Left forelimb (tissue), 1 donor: ENCODE measurements around the gene SLC24A3.

ENCODE experiments used
- DNase-seq: peaks from one replicate; pipeline ENCODE4 v3.0.0-alpha.2; 2018; ENCODE audit warnings: low spot score

SLC24A3 gene

DNA sequence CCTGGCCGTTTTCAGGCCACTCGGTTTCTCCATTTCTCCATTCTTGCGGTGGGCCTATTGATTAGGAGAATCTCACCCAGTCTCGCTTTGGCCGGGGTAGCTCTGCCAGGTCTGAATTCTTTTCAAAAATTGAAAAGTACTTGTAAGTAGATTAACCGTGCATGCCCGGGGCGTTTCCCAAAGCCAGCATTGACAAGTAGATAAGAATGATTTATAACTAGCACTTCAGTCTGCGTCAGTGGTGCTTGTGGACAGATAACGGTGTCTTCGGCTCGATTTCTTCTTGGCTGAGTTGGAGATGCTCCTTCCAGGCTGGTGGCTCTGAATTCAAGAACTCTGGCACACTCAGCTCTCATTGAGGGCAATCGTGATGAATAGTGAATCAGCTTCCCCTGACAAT is 29.0 kb downstream of the SLC24A3 start:
- DNase-seq, result no peak

GRCh38 chr20:19244291-19244690 is 31.8 kb downstream of the SLC24A3 start:
- DNase-seq, result no peak

DNA sequence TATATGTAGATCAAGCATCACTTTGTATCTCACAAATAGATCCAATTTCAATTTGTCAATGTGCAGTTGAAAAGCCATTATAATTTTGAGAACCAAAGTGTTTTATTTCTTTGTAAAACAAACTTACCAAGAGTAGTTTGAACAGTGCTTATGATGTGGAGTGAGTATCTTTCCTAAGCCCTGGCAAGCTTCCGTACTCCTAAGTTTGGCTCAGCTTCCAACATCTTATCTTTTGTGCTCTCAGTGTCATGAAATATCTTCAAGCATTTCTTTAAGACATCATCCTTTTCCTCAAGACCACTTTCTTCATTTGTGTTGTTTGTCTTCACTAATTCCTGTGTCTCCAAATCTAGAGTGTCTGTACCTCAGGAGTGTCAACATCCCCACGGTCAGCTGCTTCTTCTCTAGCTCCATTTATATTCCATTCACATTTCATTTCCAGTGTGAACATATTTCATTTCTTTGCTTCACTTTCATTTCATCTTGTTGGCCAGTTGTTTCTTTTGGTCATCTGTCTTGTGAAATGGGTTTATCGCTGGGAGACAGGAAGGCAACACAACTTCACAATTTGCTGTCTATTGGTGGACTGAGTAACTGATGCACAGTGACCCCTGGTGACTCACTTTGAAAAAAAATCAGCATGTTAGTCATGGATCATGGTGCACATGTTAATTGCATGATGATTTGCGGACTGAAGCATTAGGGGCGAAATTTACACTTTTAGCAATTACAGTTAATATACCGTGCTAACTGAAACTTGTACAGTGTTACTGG is 36.9 kb downstream of the SLC24A3 start:
- DNase-seq, result no peak

- no peak for DNase-seq
Measured at GRCh38 chr20:19250346-19250745, 37.9 kb downstream of the SLC24A3 start.

GRCh38 chr20:19251506-19251905 is 39.1 kb downstream of the SLC24A3 start:
- no peak for DNase-seq

DNA sequence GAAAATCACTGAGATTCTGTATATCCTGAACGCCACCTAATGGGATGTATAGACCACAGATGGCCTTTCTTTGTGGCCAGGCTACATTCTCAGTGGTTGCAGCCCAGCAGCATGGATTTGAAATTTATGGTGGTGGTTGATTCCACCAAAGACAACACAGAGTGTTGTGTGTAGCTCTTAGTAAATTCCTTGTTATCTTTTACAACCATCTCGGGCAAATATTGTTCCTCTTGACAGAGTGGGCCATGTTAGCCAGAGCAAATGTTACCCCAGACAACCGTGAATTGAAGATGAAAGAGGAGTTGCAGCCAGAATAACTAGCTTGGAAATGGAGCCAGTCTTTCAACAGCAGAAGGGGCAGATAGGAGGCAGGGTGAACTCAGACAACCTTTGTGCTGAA is 39.5 kb downstream of the SLC24A3 start:
- DNase-seq, result no peak

DNA sequence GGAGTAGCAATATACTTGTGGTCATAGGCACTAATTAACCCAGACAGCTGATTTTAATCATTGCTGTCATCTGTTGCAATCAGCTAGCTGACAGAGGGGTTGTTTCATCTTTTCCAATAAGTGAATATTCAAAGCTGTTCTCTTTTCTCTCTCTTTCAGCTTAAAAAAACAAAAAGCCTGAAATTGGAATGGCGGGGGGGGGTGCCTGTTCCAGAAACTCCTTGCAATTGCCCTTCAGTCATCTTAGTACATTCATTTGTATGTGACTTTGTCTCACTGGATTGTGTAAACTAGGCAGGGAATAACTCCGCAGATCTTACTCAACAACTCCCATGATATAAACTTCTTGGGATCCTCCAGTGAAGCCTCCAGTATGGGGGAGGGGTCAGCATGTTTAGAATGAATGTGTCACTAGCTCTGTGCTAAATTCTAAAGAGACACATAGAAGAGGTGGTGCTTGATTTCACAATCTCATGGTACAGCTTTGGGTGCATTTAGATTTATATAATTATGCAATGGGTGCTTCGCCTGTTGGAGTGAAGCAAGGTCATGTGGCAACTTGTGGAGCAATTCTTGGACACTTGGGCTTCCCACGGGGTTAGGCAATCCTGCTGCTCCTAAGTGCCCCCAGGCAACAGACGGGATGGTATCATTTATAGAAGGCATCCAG is 40.1 kb downstream of the SLC24A3 start:
- DNase-seq, result no peak

DNA sequence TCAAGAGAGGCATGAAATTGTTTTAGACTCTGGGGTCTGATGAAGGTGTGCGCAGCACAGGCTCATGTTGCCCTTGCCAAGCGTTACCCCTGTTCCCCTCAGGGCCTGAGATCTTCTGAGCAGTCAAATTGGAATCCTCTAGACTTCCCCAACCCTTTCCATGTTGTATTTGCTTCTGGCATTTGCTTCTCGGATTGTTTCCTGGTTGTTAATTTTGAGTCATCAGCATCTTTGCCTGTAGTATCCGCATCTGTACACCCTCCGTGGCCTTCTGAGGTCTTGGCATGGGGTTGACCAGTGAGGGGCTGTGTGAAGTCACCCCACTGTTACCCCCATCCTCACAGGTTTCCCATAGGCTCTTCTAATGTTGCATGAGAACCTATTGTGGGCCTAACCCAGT is 40.9 kb downstream of the SLC24A3 start:
- no peak for DNase-seq

DNA sequence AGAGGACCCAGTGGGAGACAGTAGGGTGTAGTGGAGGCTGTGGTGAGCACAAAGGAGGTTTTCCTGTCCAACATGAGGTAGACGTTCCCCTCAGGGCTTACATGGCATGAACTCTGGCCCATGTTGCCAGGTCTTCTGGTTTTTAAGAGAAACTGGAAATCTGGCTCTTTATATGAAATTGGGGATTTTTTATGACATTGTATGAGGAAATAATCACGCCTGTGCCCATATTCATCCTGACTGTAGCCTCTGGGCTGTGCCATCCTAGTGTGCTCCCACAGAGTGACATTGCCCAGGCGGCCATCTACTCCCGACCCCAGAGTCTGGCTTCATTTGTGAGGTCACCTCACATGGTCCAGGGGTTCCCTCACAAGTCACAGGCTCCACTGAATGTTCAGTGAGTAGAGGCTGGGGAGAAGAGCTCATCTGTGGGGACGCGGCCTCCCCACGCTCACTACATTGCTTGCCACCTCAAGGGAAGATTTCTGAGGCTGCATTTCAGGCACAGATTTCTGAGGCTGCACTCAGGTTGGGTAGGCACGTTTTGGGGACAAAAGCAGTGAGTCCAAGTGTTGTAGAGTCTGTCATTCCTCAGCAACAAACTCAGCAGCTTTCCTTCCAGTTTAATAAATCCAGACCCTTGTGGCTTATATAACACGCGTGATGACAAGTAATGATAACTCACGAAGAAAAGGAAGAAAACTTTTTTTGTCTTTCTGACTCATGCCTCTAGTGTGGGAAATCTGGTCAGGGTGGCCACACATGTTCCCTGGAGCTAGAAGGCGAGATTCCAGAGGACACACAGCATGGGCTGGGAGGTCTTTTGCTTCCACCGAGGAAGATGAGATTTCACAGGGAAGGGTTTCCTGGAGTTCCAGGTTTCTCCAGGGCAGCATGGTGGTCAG is 41.7 kb downstream of the SLC24A3 start:
- no peak for DNase-seq

DNA sequence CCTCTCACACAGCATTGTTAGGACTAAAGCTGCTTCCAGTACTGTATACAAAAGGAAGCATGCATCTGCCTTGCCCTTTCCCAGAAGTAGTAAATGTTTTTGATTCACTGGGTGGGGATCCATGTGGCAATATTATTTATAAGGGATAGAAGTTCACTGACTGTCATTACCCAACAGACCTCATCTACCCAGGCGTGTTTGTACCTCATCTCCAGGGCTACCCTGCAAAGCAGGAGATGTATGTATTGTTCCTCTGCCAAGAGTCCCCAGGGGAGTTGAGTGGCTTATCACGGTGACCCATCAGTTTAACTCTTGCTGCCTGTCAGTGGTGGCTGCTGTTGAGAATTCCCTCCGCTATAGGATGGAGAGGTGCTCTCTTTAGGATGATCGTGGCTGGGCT is 42.5 kb downstream of the SLC24A3 start:
- no peak for DNase-seq

DNA sequence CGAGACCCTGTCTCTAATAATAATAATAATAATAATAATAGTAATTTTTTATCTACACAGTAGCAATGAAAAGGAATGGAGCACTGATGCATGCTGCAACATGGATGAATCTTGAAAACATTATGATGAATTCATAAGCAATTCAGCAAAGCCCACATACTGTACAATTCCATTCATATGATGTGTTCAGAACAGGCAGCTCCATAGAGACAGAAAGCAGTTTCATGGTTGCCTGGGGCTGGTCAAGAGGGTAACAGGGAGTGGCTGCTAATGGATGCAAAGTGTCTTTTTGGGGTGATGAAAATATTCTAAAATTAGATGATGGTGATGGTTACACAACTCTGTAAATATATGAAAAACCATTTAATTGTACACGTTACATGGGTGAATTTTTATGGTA is 43.6 kb downstream of the SLC24A3 start:
- no peak for DNase-seq

DNA sequence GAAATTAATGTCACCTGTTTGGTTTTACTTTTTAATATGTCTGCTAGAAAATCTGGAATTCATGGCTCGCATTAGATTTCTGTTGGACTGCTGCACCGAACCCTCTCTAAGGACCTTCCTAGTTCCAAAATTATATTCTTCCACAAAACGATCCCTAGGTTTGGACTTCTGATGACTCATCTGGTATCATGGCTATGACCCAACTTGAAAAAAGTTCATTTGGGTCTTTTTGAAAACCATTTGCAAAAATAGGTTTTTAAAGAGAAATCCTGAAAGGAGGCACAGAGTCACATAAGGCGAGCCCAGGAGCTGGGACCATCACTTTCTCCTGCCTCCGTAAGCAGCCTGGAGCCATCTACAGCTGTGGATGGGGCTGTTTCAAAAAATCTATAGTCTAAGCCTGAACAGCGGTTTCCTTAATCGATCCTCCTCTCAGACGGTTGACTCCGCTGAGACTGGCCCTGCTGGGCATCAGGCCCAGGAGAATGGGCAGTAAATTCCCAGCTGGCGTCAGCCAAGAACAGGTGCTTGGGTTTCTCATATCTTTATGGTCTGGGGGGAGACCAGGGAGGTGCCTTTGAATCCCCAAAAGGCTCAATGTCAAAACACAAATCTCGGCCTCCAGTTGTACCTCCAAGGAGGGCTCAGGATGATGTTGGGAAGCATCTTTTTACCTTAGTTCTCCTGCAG is 44.6 kb downstream of the SLC24A3 start:
- DNase-seq, result no peak

DNA sequence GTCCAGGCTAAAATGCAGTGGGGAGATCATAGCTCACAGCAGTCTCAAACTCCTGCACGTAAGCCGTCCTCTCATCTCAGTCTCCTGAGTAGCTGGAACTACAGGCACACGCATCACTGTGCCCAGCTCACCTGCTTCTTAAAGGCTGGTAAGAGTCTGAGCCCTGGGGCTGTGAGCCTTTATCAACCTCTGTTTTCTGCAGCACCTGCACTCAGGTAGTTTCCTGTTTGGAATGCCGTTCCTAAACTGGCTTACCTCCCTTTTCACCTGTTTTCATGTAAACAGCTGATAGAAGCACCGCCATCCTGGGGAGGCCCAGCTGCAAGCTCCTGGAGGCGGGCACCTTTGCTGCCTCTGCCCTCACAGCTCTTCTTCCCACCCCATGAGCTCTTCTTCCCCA is 45.4 kb downstream of the SLC24A3 start:
- no peak for DNase-seq

- peak; percentile 22 for DNase-seq
Measured at GRCh38 chr20:19259141-19259591, 46.7 kb downstream of the SLC24A3 start.

DNA sequence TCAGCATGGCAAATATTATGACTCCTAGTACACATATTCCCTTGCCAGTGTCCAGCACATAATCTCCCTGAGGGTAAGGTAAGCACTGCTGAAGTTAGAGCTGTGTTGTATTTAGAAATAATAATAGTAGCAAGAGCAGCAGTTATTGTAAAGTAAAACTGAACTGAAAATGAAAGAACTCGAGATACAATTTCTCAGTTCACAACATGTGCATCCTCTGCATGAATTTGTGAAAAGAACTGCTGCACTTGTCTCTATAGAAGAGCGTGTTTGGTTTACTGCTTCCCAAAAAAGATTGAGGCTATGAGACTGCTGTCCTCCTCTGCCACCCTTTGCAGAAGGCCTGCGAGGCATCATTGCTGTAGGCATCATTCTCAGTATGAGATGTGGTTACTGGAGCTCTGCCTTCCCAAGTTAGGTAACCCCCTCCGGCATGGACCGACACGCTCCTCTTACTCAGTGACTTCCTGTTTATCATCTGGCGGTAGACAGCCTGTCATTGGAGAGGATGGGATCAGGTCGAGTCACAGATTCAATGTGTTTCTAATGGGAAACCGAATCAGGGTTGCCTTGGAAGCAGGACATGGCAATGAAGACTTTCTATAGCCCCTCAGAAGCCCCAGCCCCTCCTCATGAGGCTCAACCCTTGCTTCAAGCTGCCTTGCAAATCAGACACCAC is 48.1 kb downstream of the SLC24A3 start:
- DNase-seq, result peak; percentile 30

GRCh38 chr20:19264191-19264590 is 51.7 kb downstream of the SLC24A3 start:
- no peak for DNase-seq

GRCh38 chr20:19265646-19266374 is 53.4 kb downstream of the SLC24A3 start:
- DNase-seq, result no peak

GRCh38 chr20:19268426-19268825 is 56.0 kb downstream of the SLC24A3 start:
- no peak for DNase-seq

GRCh38 chr20:19269737-19270340 is 57.4 kb downstream of the SLC24A3 start:
- no peak for DNase-seq
